Peyer's patch (tissue), 4 donors: ENCODE measurements around the gene ANKRD13D. TPM values are rescaled to one million over a fixed set of nuclear protein-coding genes. Genes with fewer than 3 reads are reported as not detected.

ENCODE experiments used
- DNase-seq, 3 donors: peaks; one replicate each; pipeline ENCODE4 v3.0.0-alpha.2; 2017 to 2019
- H3K27ac ChIP-seq, 4 donors: fragments of 200-600 bp; sonication (generic); one replicate each; pipeline ENCODE4 v1.5.1; 2016 to 2019
- H3K27me3 ChIP-seq, 2 donors: fragments of 200-600 bp; sonication (generic); one replicate each; pipeline ENCODE4 v1.5.1; 2019
- H3K36me3 ChIP-seq, 3 donors: fragments of 200-600 bp; sonication (generic); one replicate each; pipeline ENCODE4 v1.5.1; 2016 to 2019
- H3K4me1 ChIP-seq, 4 donors: fragments of 200-600 bp; sonication (generic); one replicate each; pipeline ENCODE4 v1.5.1; 2016 to 2019
- H3K4me3 ChIP-seq, 4 donors: fragments of 200-600 bp; sonication (generic); 1 replicate in 3 of 4; 2 replicates in 1 of 4; pipeline ENCODE4 v1.5.1; 2016 to 2019; ENCODE audit warnings: mild to moderate bottlenecking in 1 of 4
- H3K9me3 ChIP-seq, 4 donors: fragments of 200-600 bp; sonication (generic); one replicate each; pipeline ENCODE4 v1.5.1; 2016 to 2019; ENCODE audit warnings: mild to moderate bottlenecking in 1 of 4
- POLR2A ChIP-seq, 2 donors: fragments of 450-650 bp; IDR thresholded peaks; one replicate each; pipeline ENCODE4 v1.5.1; 2017; ENCODE audit warnings: antibody characterized with exemption in 2 of 2, mild to moderate bottlenecking in 2 of 2, moderate library complexity in 2 of 2
- total RNA-seq, 4 donors: library from RNA; depleted of rRNA; stranded (reverse); fragments of >200 nt; gene quantifications; one replicate each; pipeline ENCODE4 v1.1.0, GENCODE V29; 2016
- TF ChIP-seq, protein P1 (sequence below), 6 experiments: fragments of 450-650 bp in 4 of 6; fragments of 200-600 bp in 2 of 6; sonication (generic) in 1 of 6; IDR thresholded peaks; one replicate each; pipeline ENCODE4 v1.5.1; 2017 to 2019; ENCODE audit warnings: antibody characterized with exemption in 6 of 6, mild to moderate bottlenecking in 3 of 6, moderate library complexity in 1 of 6

Gene ANKRD13D
- total RNA-seq, 4 donors from 2014 or later = 25.4 to 97.4 (median 41.5) TPM

DNA sequence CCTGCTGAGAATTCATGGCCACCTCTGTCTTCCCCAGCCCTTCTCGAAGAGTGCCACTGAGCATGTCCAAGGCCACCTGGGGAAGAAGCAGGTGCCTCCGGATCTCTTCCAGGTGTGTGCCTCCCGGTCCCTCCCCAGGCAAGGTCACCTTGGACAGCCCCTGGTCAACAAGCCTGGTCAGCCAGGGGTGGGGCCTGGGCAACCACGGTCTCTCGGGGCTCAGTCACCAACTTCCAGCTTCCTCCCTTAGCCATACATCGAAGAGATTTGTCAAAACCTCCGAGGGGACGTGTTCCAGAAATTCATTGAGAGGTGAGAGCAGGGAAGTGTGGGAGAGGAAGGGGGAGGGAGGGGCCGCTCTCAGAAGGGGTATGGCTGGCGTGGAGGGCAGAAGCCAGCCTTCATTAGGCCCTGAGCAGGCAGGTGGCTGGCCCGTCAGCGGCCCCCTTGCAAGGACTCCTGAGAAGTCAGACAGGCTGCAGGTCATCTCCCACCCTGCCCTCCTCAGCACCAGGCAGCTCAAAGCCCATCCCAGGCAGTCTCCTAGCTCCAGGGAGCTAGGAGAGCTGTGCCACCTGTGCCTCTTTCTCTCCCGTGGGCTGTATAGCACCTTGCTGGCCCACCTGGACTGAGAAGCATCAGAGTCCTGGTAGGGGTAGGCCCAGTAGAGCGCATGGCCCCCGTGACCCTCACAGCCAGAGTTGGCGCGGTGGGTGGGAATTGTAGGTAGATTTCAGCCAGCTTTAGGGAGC is 9.3 kb upstream of the ANKRD13D start:
- Histone ChIP-seq H3K27ac (peak overlapping the region in 2 of 4 donors; percentile 57 to 93), H3K36me3 (peaks cover 0 to 69% (median 5%) of the 10 kb centered on the region in 3 donors), H3K9me3 (no peaks in the 10 kb centered on the region), H3K27me3 (no peaks in the 10 kb centered on the region), H3K4me1 (peaks cover 12 to 52% (median 46%) of the 10 kb centered on the region in 4 donors), H3K4me3 (no peak overlapping the region)
- TF ChIP-seq POLR2A (IDR thresholded peaks at IDR 0.05) = no peak
- TF ChIP-seq, protein P1, sequence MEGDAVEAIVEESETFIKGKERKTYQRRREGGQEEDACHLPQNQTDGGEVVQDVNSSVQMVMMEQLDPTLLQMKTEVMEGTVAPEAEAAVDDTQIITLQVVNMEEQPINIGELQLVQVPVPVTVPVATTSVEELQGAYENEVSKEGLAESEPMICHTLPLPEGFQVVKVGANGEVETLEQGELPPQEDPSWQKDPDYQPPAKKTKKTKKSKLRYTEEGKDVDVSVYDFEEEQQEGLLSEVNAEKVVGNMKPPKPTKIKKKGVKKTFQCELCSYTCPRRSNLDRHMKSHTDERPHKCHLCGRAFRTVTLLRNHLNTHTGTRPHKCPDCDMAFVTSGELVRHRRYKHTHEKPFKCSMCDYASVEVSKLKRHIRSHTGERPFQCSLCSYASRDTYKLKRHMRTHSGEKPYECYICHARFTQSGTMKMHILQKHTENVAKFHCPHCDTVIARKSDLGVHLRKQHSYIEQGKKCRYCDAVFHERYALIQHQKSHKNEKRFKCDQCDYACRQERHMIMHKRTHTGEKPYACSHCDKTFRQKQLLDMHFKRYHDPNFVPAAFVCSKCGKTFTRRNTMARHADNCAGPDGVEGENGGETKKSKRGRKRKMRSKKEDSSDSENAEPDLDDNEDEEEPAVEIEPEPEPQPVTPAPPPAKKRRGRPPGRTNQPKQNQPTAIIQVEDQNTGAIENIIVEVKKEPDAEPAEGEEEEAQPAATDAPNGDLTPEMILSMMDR (IDR thresholded peaks at IDR 0.05) = no peak
- DNase-seq = peak in 2 of 3 donors; percentile 44 to 45

DNA sequence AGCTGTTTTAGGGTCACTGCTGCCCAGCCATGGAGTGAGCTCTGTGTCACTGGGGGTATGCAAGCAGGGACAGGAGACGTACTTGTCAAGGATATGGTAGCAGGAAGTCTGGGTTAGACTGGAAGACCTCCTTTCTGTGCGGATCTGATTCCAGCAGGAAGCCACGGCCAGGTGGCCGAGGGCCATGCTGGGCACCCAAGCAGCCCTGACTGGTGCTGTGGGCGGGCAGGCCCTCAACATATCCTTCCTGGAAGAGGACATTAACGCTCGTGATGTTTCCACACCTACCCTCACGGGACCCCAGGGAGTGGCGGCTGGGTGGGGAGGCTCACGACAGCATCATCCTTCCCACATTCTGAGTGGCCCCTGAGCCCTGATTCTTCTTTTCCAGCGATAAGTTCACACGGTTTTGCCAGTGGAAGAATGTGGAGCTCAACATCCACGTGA is 8.7 kb upstream of the ANKRD13D start:
- H3K4me1 ChIP-seq = peaks cover 10 to 50% (median 40%) of the 10 kb centered on the region in 4 donors
- DNase-seq = peak in 1 of 3 donors; percentile 39
- H3K27ac ChIP-seq = peak overlapping the region in 2 of 4 donors; percentile 57 to 93
- TF ChIP-seq, protein P1 (IDR thresholded peaks at IDR 0.05) = no peak
- no peak for TF ChIP-seq POLR2A (IDR thresholded peaks at IDR 0.05)
- H3K4me3 ChIP-seq = no peak overlapping the region
- H3K36me3 ChIP-seq = peaks cover 0 to 75% (median 5%) of the 10 kb centered on the region in 3 donors
- H3K27me3 ChIP-seq = no peaks in the 10 kb centered on the region
- H3K9me3 ChIP-seq = no peaks in the 10 kb centered on the region

DNA sequence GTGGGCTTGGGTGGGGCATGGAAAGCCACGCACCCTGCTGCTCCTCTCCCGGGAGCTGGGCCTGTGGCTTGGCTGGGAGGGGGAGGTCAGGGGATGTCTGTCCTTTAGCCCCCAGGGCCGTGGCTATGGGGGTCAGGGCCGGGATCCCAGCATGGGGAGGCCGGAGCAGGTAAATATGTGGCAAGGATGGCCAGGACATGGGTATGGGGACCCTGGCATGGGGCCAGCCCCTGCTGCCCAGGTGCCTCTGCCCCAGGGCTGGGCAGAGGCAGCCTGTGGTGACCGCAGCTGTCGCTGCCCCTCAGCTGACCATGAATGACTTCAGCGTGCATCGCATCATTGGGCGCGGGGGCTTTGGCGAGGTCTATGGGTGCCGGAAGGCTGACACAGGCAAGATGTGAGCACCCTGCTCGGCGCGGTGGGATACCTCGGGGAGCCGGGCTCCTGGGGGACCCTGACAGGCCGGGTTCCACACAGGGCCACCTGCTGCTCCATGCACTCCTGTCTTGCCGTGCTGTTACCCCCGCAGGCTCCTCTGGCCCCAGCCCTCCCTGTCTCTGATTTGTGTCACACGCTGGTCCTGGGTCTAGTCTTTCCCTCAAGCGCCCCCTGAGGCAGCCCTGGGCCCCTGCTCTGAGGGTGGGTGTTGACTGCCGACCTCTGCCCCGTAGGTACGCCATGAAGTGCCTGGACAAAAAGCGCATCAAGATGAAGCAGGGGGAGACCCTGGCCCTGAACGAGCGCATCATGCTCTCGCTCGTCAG is 8.1 kb upstream of the ANKRD13D start:
- H3K36me3 ChIP-seq = peaks cover 0 to 81% (median 5%) of the 10 kb centered on the region in 3 donors
- TF ChIP-seq, protein P1 (IDR thresholded peaks at IDR 0.05) = no peak
- no peak for TF ChIP-seq POLR2A (IDR thresholded peaks at IDR 0.05)
- H3K4me1 ChIP-seq = peaks cover 4 to 49% (median 37%) of the 10 kb centered on the region in 4 donors
- peak in 2 of 3 donors; percentile 44 to 47 for DNase-seq
- H3K27me3 ChIP-seq = no peaks in the 10 kb centered on the region
- no peak overlapping the region for H3K4me3 ChIP-seq
- peak overlapping the region in 2 of 4 donors; percentile 57 to 93 for H3K27ac ChIP-seq
- no peaks in the 10 kb centered on the region for H3K9me3 ChIP-seq

DNA sequence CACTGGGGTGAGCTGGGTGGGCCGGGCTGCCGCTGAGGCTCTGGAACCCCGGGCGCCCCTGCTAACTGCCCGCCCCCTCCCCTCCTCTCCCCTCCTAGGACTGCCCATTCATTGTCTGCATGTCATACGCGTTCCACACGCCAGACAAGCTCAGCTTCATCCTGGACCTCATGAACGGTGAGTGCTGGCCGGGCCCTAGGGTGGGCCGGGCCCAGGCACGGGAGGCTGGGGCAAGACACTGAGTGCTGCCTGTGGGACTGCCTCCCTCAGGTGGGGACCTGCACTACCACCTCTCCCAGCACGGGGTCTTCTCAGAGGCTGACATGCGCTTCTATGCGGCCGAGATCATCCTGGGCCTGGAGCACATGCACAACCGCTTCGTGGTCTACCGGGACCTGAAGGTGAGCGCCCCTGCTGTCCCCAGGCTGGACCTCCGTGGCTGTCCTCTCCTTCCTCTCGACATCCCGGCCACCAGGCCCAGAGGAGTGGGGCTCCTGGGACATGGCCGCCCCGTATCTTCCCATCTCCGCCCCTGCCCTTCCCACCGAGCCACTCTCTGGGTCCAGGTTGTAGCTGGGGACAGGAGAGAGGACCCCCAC is 7.5 kb upstream of the ANKRD13D start:
- Histone ChIP-seq H3K9me3 (no peaks in the 10 kb centered on the region), H3K4me3 (no peak overlapping the region), H3K4me1 (peaks cover 0 to 49% (median 36%) of the 10 kb centered on the region in 4 donors), H3K36me3 (peaks cover 0 to 86% (median 5%) of the 10 kb centered on the region in 3 donors), H3K27ac (peak overlapping the region in 2 of 4 donors; percentile 42 to 59), H3K27me3 (no peaks in the 10 kb centered on the region)
- DNase-seq = peak in 1 of 3 donors; percentile 46
- TF ChIP-seq POLR2A (IDR thresholded peaks at IDR 0.05) = no peak
- TF ChIP-seq, protein P1 (IDR thresholded peaks at IDR 0.05) = no peak

DNA sequence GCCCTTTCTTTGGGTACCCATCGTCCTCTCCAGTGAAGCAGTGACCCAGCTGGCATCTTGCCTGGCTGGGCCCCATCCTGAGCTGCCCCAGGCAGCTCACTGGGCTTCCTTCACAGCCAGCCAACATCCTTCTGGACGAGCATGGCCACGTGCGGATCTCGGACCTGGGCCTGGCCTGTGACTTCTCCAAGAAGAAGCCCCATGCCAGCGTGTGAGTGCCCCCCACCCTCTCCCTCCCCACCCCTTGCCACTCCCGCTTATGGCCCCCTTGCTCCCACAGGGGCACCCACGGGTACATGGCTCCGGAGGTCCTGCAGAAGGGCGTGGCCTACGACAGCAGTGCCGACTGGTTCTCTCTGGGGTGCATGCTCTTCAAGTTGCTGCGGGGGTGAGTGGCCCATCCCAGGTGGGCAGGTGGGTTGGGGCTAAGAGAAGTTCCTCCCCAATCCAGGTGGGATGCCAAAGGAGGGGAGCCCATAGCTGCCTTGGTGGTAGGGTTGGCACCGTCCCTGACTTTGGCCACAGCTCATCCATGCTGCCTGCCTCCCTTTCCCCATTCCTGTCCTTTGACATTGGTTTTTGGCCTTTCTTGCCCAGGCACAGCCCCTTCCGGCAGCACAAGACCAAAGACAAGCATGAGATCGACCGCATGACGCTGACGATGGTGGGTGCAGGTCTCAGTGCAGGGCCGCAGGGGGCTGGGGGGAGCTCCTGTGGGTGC is 6.8 kb upstream of the ANKRD13D start:
- Histone ChIP-seq H3K36me3 (peaks cover 0 to 90% (median 5%) of the 10 kb centered on the region in 3 donors), H3K27me3 (no peaks in the 10 kb centered on the region), H3K4me3 (no peak overlapping the region), H3K4me1 (peaks cover 0 to 49% (median 36%) of the 10 kb centered on the region in 4 donors), H3K27ac (peak overlapping the region in 3 of 4 donors; percentile 18 to 59 (median 42)), H3K9me3 (no peaks in the 10 kb centered on the region)
- DNase-seq = peak in 2 of 3 donors; percentile 39 to 44
- TF ChIP-seq POLR2A (IDR thresholded peaks at IDR 0.05) = no peak
- TF ChIP-seq, protein P1 (IDR thresholded peaks at IDR 0.05) = no peak
